Neural crest cell (in vitro differentiated cells): ENCODE data around the gene SPOPL. TPM values are rescaled to one million over a fixed set of nuclear protein-coding genes. Genes with fewer than 3 reads are reported as not detected.

Experiments used
- DNase-seq: peaks from one replicate; pipeline ENCODE4 v3.0.0; 2021; ENCODE audit warnings: low read depth, mixed read lengths, low spot score
- H3K27ac Mint-ChIP-seq: one replicate; pipeline ENCODE4 v1.8.0; 2021; ENCODE audit warnings: mild to moderate bottlenecking, mixed read lengths; ENCODE audit not compliant: unreplicated experiment
- H3K27me3 Mint-ChIP-seq: 2 replicates; pipeline ENCODE4 v1.8.0; 2021; ENCODE audit warnings: low read depth, mild to moderate bottlenecking, mixed read lengths
- H3K36me3 Mint-ChIP-seq: 2 replicates; pipeline ENCODE4 v1.8.0; 2021; ENCODE audit warnings: low read depth, mild to moderate bottlenecking, mixed read lengths
- H3K4me1 Mint-ChIP-seq: 2 replicates; pipeline ENCODE4 v1.8.0; 2021; ENCODE audit warnings: mixed read lengths
- H3K4me3 Mint-ChIP-seq: one replicate; pipeline ENCODE4 v1.8.0; 2021; ENCODE audit warnings: mild to moderate bottlenecking, mixed read lengths
- H3K9me3 Mint-ChIP-seq: 2 replicates; pipeline ENCODE4 v1.8.0; 2021; ENCODE audit warnings: mixed read lengths
- CTCF ChIP-seq: fragments of 200-600 bp; sonication (generic); conservative IDR thresholded peaks from 2 replicates; pipeline ENCODE4 v1.5.0; 2021; ENCODE audit warnings: antibody characterized with exemption, mild to moderate bottlenecking
- total RNA-seq: library from RNA; stranded (reverse); gene quantifications from 2 replicates; pipeline ENCODE4 v1.2.1, GENCODE V29; 2021

Gene SPOPL
- total RNA-seq, 1 donor from 2014 or later: 18.0 TPM

- TF ChIP-seq CTCF: no peak
- DNase-seq: no peak
- no peaks in the 10 kb centered on the region for H3K9me3 Mint-ChIP-seq
- peak overlapping the region; percentile 94 for H3K27ac Mint-ChIP-seq
- H3K4me3 Mint-ChIP-seq: peak overlapping the region; percentile 97
- H3K36me3 Mint-ChIP-seq: no peaks in the 10 kb centered on the region
- H3K4me1 Mint-ChIP-seq: peaks cover 35% of the 10 kb centered on the region
- H3K27me3 Mint-ChIP-seq: no peaks in the 10 kb centered on the region
Observed at GRCh38 chr2:138502255-138503086, 901 bp downstream of the SPOPL start.

GRCh38 chr2:138503087-138503442, 1.5 kb downstream of the SPOPL start:
- no peak for DNase-seq
- no peaks in the 10 kb centered on the region for H3K36me3 Mint-ChIP-seq
- no peak for TF ChIP-seq CTCF
- H3K27me3 Mint-ChIP-seq: no peaks in the 10 kb centered on the region
- peak overlapping the region; percentile 97 for H3K4me3 Mint-ChIP-seq
- H3K4me1 Mint-ChIP-seq: peaks cover 35% of the 10 kb centered on the region
- H3K9me3 Mint-ChIP-seq: no peaks in the 10 kb centered on the region
- H3K27ac Mint-ChIP-seq: peak overlapping the region; percentile 94

- H3K27ac Mint-ChIP-seq: no peak overlapping the region
- TF ChIP-seq CTCF: no peak
- no peaks in the 10 kb centered on the region for H3K9me3 Mint-ChIP-seq
- peaks cover 35% of the 10 kb centered on the region for H3K4me1 Mint-ChIP-seq
- peak overlapping the region; percentile 97 for H3K4me3 Mint-ChIP-seq
- H3K36me3 Mint-ChIP-seq: no peaks in the 10 kb centered on the region
- DNase-seq: no peak
- no peaks in the 10 kb centered on the region for H3K27me3 Mint-ChIP-seq
Observed at GRCh38 chr2:138503652-138504051, 2.1 kb downstream of the SPOPL start.

GRCh38 chr2:138504092-138504491, 2.5 kb downstream of the SPOPL start:
- Mint-ChIP-seq H3K27ac (no peak overlapping the region), H3K4me3 (peak overlapping the region; percentile 97), H3K9me3 (no peaks in the 10 kb centered on the region), H3K4me1 (peaks cover 35% of the 10 kb centered on the region), H3K36me3 (no peaks in the 10 kb centered on the region), H3K27me3 (no peaks in the 10 kb centered on the region)
- no peak for TF ChIP-seq CTCF
- DNase-seq: no peak

GRCh38 chr2:138504546-138505235, 3.1 kb downstream of the SPOPL start:
- H3K27ac Mint-ChIP-seq: no peak overlapping the region
- H3K4me3 Mint-ChIP-seq: peak overlapping the region; percentile 97
- peaks cover 38% of the 10 kb centered on the region for H3K4me1 Mint-ChIP-seq
- no peak for TF ChIP-seq CTCF
- DNase-seq: no peak
- no peaks in the 10 kb centered on the region for H3K36me3 Mint-ChIP-seq
- no peaks in the 10 kb centered on the region for H3K27me3 Mint-ChIP-seq
- H3K9me3 Mint-ChIP-seq: no peaks in the 10 kb centered on the region
